ENCODE data around the gene RPS6KA6.

The RPS6KA6 gene

DNA sequence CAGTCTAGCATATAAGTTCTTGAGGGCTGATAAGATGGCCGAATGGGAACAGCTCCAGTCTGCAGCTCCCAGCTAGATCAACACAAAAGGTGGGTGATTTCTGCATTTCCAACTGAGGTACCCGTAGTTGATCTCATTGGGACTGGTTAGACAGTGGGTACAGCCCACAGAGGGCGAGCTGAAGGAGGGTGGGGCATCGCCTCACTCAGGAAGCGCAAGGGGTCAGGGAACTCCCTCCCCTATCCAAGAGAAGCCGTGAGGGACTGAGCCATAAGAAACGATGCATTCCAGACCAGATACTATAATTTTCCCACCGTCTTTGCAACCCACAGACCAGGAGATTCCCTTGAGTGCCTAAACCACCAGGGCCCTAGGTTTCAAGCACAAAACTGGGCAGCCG lies 109.0 kb downstream of the RPS6KA6 start:
- Histone ChIP-seq H3K9ac (no peak overlapping the region), H3K36me3 (no peaks in the 10 kb centered on the region), H3K9me3 (replicated peaks in 1 of 11) (peaks cover 0 to 23% (median 14%) of the 10 kb centered on the region in 11 experiments; a peak in 19 of 22 replicates), H4K20me1 (no peaks in the 10 kb centered on the region), H3K27ac (no peak overlapping the region), H3K4me3 (no peak overlapping the region), H3K4me1 (no peaks in the 10 kb centered on the region), H3K27me3 (peaks cover 49 to 89% (median 75%) of the 10 kb centered on the region in 11 experiments), H3K4me2 (no peak overlapping the region)
- no peak for TF ChIP-seq Cebpa-rat (IDR thresholded peaks at IDR 0.05)

- no peak overlapping the region for H3K4me2 ChIP-seq
- peaks cover 0 to 6% (median 0%) of the 10 kb centered on the region in 11 experiments; a peak in 2 of 22 replicates for H3K9me3 ChIP-seq (replicated peaks in 1 of 11)
- H3K27ac ChIP-seq = no peak overlapping the region
- no peaks in the 10 kb centered on the region; a peak in 1 of 22 replicates for H4K20me1 ChIP-seq
- H3K4me1 ChIP-seq = no peaks in the 10 kb centered on the region
- TF ChIP-seq Cebpa-rat (IDR thresholded peaks at IDR 0.05) = no peak
- H3K36me3 ChIP-seq = no peaks in the 10 kb centered on the region
- H3K27me3 ChIP-seq = peaks cover 45 to 99% (median 86%) of the 10 kb centered on the region in 11 experiments
- no peak overlapping the region for H3K4me3 ChIP-seq
- H3K9ac ChIP-seq = no peak overlapping the region
Measured at GRCh38 chrX:84064814-84065213, 123.2 kb downstream of the RPS6KA6 start.

DNA sequence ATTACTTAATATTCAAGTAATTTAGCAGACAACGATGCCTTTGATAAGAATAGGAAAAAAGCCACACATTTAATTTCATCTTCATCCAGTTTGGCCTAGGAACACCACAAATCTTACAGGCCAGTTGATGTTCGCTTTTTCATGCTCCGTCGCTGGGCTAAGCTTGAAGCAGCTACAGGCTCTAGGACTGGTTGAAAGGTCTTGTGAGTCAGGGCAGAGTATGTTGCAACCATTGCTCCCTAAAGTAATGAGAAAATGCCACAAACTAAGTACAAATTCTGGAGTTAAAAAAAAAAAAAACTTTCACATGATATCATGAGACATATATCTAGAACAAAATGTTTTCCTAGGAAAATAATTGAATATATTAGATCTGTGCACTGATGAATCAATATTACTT lies 123.8 kb downstream of the RPS6KA6 start:
- Histone ChIP-seq H3K4me2 (no peak overlapping the region), H3K9me3 (replicated peaks in 1 of 11) (peaks cover 0 to 6% (median 0%) of the 10 kb centered on the region in 11 experiments; a peak in 2 of 22 replicates), H3K9ac (no peak overlapping the region), H4K20me1 (no peaks in the 10 kb centered on the region; a peak in 1 of 22 replicates), H3K4me3 (no peak overlapping the region), H3K4me1 (no peaks in the 10 kb centered on the region), H3K27ac (no peak overlapping the region), H3K27me3 (peaks cover 45 to 99% (median 85%) of the 10 kb centered on the region in 11 experiments), H3K36me3 (no peaks in the 10 kb centered on the region)
- TF ChIP-seq Cebpa-rat (IDR thresholded peaks at IDR 0.05) = no peak

GRCh38 chrX:84047339-84047738 lies 140.7 kb downstream of the RPS6KA6 start:
- Histone ChIP-seq H3K36me3 (no peaks in the 10 kb centered on the region), H3K4me1 (peaks cover 0 to 3% (median 0%) of the 10 kb centered on the region in 10 experiments; a peak in 3 of 20 replicates), H3K27me3 (peaks cover 27 to 70% (median 39%) of the 10 kb centered on the region in 11 experiments), H3K4me2 (no peak overlapping the region), H3K4me3 (no peak overlapping the region), H3K9ac (no peak overlapping the region), H3K9me3 (replicated peaks in 1 of 11) (no peaks in the 10 kb centered on the region), H4K20me1 (peaks cover 0 to 8% (median 0%) of the 10 kb centered on the region in 11 experiments; a peak in 2 of 22 replicates), H3K27ac (no peak overlapping the region)
- no peak for TF ChIP-seq Cebpa-rat (IDR thresholded peaks at IDR 0.05)

- no peak overlapping the region for H3K27ac ChIP-seq
- H3K4me2 ChIP-seq = no peak overlapping the region
- peaks cover 0 to 3% (median 0%) of the 10 kb centered on the region in 10 experiments; a peak in 3 of 20 replicates for H3K4me1 ChIP-seq
- H3K9ac ChIP-seq = no peak overlapping the region
- no peaks in the 10 kb centered on the region for H3K36me3 ChIP-seq
- H3K27me3 ChIP-seq = peaks cover 33 to 70% (median 48%) of the 10 kb centered on the region in 11 experiments
- no peak for TF ChIP-seq Cebpa-rat (IDR thresholded peaks at IDR 0.05)
- no peak overlapping the region for H3K4me3 ChIP-seq
- H4K20me1 ChIP-seq = peaks cover 0 to 8% (median 0%) of the 10 kb centered on the region in 11 experiments; a peak in 2 of 22 replicates
- H3K9me3 ChIP-seq (replicated peaks in 1 of 11) = no peaks in the 10 kb centered on the region
Measured at GRCh38 chrX:84046403-84046984, 141.5 kb downstream of the RPS6KA6 start.

- Histone ChIP-seq H3K4me1 (peaks cover 0 to 3% (median 0%) of the 10 kb centered on the region in 10 experiments; a peak in 3 of 20 replicates), H3K9me3 (replicated peaks in 1 of 11) (peaks cover 12 to 21% (median 19%) of the 10 kb centered on the region in 11 experiments), H4K20me1 (peaks cover 0 to 8% (median 0%) of the 10 kb centered on the region in 11 experiments; a peak in 2 of 22 replicates), H3K27me3 (peaks cover 39 to 84% (median 72%) of the 10 kb centered on the region in 11 experiments), H3K27ac (no peak overlapping the region), H3K4me2 (no peak overlapping the region), H3K4me3 (no peak overlapping the region), H3K36me3 (no peaks in the 10 kb centered on the region), H3K9ac (no peak overlapping the region)
- no peak for TF ChIP-seq Cebpa-rat (IDR thresholded peaks at IDR 0.05)
Measured at GRCh38 chrX:84044051-84044450, 143.9 kb downstream of the RPS6KA6 start.
